OCI-M1 (cell line): ENCODE results near the gene AS3MT.
"Not testable (repeated sequence)": the region's sequence is repeated elsewhere in the genome, so short reads cannot be mapped to it uniquely, and the experiment has no call there.

ENCODE experiments used
- DNase-seq: peaks from one replicate; lab custom pipeline; 2025; lab: John Stamatoyannopoulos, UW

The AS3MT gene

GRCh38 chr10:102919246-102919959 is 50.1 kb downstream of the AS3MT start:
- no peak for DNase-seq

GRCh38 chr10:102919992-102920739 is 50.9 kb downstream of the AS3MT start:
- peak; percentile 41 for DNase-seq

DNA sequence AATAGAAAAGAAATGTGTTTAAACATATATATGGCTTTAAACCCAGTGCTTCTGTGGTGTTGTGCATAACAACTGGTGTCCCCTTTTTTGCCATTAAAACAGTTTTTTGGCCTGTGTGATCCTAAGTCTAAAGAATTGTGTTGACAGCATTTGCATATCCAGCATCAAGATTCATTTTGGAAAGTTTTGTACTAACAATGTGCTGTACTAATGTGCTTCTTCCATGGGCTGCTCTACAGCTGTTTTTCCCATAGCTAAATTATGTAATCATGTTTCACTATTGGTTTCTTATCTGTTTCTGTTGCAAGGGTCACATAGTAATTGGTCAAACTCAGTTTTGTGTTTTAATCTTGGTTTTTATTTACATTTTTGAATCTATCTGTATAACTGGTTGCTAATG is 54.3 kb downstream of the AS3MT start:
- peak; percentile 64 for DNase-seq

DNA sequence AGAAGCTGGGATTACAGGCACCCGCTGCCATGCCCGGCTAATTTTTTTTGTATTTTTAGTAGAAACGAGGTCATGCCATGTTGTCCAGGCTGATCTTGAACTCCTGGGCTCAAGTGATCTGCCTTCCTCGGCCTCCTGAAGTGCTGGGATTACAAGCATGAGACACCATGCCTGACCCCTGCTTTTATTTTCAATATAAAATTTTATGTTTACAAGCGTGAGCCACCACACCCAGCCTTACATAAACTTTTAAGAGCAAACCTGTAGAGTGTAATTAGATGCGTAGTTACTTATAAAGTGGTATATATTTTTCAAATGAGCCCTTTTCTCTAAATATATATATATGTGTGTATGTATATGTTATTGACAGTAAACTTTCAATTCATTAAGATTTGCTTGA is 57.6 kb downstream of the AS3MT start:
- no peak for DNase-seq

DNA sequence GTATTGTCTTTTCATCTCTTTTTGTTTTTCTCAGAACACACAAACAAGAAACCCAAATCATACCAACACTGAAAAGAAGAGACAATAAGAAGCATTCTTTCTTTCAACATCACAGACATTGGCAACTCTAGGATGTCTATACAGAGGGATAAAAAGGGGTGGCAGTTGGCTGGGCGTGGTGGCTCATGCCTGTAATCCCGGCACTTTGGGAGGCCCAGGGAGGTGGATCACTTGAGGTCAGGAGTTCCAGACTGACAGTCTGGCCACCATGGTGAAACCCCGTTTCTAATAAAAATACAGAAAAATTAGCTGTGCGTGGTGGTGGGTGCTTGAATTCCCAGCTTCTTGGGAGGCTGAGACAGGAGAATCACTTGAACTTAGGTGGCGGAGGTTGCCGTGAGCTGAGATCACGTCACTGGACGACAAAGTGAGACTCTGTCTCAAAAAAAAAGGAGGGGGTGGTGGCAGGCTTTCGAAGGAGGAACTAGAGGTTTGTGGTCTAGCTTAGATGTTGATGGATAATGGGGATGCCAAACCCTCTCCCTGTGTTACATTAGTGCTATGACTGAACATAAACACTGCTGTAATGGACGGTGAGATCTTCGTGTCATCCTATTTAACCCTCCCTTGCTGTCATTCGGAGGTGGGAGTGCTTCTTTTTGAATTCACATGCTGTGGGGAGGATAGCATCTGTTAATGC is 58.2 kb downstream of the AS3MT start:
- DNase-seq = peak; percentile 95

- DNase-seq = not testable (repeated sequence)
Measured at GRCh38 chr10:102928442-102928841, 59.2 kb downstream of the AS3MT start.

GRCh38 chr10:102930720-102931119 is 61.5 kb downstream of the AS3MT start:
- DNase-seq = no peak

DNA sequence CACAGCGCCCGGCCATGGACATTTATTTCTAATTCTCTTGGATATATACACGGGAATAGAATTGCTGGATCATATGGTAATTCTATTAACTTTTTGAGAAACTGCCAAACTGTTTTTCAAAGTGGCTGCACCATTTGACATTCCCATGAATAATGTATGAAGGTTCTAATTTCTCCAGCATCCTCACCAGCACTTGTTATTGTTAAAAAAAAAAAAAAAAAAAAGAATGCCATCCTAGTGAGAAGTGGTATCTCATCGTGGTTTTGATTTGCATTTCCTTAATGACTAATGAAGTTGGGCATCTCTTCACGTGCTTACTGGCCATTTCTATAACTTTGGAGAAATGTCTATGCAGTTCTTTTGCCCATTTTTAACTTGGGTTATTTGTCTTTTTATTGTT is 62.4 kb downstream of the AS3MT start:
- no peak for DNase-seq

DNA sequence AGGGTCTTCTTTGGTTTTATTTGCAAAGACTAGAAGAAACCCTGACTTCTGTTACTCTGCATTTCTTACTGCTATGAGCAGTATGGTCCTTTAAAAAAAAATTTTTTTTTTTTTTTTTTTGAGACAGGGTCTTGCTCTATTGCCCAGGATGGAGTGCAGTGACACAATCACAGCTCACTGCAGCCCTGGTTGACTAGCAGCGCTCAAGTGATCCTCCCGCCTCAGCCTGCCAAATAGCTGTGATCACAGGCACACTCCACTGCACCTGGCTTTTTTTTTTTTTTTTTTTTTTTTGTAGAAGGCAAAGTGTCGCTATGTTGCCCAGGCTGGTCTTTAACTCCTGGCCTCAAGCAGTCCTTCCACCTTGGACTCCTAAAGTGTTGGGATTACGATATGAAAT is 66.2 kb downstream of the AS3MT start:
- DNase-seq = no peak

DNA sequence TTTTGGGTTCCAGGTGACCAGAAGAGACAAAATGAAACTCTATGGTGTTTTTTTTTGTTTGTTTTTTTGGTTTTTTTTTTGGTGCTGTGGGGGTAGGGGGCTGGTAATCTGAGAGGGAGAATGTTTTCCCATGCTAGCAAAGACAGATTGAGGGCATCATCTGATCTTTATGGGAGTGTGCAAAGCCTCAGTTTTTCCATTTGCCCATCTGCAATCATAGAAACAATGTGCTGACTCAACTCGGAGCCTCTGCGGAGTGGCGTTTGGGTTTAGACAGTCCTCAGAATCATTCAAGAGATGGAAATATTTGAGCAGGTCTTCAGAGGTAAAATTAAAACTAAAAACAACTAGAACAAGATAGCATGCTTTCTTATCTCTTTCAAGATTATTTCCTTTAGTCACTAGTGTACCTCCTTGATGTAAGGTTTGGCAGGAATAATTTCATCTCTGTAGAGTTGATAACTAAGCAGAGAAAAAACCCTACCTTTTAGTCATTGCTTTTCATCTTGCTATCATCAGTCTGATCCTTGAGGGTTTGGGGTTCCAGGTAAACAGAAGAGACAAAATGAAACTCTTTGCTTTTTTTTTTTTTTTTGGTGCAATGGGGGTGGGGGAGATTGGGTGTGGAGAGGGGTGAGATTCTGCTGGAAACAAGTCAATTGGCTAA is 66.8 kb downstream of the AS3MT start:
- DNase-seq = no peak

- DNase-seq = no peak
Measured at GRCh38 chr10:102941401-102941800, 72.1 kb downstream of the AS3MT start.

- DNase-seq = no peak
Measured at GRCh38 chr10:102945449-102945848, 76.2 kb downstream of the AS3MT start.

DNA sequence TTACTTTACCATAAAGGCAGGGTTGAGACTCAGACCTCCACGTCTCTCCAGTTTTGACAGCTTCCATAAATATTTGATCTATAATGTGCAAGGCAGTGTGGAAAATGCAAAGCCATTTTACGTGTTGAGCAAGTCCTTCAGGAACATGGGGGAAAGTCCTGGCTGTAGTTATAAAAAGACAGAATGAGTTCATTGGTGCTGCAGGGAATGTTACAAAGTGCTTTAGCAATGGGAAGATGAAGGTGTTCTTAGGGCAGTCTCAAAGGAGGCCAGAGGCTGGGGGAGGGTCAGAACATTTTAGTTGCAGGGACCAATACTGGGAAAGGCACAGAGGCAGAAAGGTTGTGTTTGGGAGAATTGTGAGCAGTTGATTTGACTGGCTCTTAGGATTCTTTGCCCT is 76.7 kb downstream of the AS3MT start:
- DNase-seq = no peak

GRCh38 chr10:102946992-102947391 is 77.7 kb downstream of the AS3MT start:
- no peak for DNase-seq

- DNase-seq = no peak
Measured at GRCh38 chr10:102948176-102948575, 78.9 kb downstream of the AS3MT start.

DNA sequence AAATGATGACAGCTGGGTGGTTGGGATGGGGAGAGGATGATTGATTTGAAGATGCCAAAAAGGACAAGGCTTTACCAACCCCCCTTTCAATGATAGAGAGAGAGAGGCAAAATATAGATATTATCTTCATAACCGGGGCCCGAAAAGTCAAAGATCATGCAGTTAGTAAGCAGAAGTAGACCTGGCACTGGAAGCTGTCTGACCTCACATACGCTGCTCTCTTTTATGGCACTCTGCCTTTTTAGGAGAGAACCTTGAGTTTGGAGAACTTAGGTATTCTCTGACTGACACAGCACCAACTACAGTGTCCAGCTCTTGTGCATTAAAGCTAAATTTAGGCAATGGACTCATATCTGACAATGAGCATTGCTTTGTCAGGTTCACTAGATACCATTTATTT is 79.5 kb downstream of the AS3MT start:
- no peak for DNase-seq

- no peak for DNase-seq
Measured at GRCh38 chr10:102949916-102950315, 80.6 kb downstream of the AS3MT start.

DNA sequence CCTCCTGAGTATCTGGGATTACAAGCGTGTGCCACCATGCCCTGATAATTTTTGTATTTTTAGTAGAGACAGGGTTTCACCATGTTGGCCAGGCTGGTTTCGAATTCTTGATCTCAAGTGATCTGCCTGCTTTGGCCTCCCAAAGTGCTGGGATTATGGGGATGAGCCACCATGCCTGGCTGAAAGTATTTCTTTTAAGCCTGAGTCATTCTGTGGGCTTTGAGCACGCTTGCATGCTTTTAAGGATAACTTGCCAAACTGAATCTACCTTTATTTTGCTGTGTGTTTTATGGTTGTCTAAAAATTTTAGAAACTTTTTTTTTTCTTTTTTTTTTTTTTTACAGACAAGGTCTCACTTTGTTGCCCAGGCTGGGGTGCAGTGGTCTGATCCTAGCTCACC is 82.0 kb downstream of the AS3MT start:
- DNase-seq = no peak
